ENCODE data around the gene ZNF212. TPM values are rescaled to one million over a fixed set of nuclear protein-coding genes. Genes with fewer than 3 reads are reported as not detected.

The ZNF212 gene
- total RNA-seq, 3 donors from 2014 or later (not counting 1 experiment from before 2014, with no cell fraction given), result 11.2 to 23.7 (median 17.0) TPM

DNA sequence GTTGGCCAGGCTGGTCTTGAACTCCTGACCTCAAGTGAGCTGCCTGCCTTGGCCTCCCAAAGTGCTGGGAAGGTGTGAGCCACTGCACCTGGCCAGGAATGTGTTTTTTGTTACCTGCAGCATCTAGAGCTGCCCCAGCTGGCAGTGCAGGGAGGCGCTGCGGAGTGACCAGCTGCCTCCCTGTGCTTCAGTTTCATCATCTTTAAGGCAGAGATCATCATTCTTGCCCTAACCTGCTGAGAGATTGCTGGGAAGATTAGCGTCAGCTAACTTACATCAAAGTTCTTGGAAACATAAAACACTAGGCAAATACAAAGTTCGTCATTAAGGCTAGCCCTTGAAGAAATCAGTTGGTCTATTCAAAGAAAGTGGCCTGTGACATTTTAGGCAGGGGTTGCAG, 41.8 kb upstream of the ZNF212 start:
- Mint-ChIP-seq H3K4me1 (peaks cover 8 to 51% of the 10 kb centered on the region in 2 donors), H3K27me3 (ENCODE audit: low read depth in 2 of 2) (no peaks in the 10 kb centered on the region), H3K4me3 (no peak overlapping the region), H3K27ac (peak overlapping the region; percentile 79 to 88), H3K36me3 (peaks cover 29% of the 10 kb centered on the region), H3K9me3 (no peaks in the 10 kb centered on the region)
- TF ChIP-seq, protein P1, sequence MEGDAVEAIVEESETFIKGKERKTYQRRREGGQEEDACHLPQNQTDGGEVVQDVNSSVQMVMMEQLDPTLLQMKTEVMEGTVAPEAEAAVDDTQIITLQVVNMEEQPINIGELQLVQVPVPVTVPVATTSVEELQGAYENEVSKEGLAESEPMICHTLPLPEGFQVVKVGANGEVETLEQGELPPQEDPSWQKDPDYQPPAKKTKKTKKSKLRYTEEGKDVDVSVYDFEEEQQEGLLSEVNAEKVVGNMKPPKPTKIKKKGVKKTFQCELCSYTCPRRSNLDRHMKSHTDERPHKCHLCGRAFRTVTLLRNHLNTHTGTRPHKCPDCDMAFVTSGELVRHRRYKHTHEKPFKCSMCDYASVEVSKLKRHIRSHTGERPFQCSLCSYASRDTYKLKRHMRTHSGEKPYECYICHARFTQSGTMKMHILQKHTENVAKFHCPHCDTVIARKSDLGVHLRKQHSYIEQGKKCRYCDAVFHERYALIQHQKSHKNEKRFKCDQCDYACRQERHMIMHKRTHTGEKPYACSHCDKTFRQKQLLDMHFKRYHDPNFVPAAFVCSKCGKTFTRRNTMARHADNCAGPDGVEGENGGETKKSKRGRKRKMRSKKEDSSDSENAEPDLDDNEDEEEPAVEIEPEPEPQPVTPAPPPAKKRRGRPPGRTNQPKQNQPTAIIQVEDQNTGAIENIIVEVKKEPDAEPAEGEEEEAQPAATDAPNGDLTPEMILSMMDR (IDR thresholded peaks at IDR 0.05), result no peak
- no peaks in the 10 kb centered on the region for H3K9me3 ChIP-seq (ENCODE audit: control insufficient read depth, insufficient read depth, low read length)
- peaks cover 20% of the 10 kb centered on the region for H3K4me1 ChIP-seq (ENCODE audit: control insufficient read depth, insufficient read depth, low read length)
- WGBS (ENCODE audit: insufficient coverage), result 88% methylated on average over 4 of the region's 4 CpGs
- peaks cover 20% of the 10 kb centered on the region for H3K36me3 ChIP-seq (ENCODE audit: control insufficient read depth, insufficient read depth, low read length)
- H3K27me3 ChIP-seq (ENCODE audit: control insufficient read depth, insufficient read depth, low read length), result no peaks in the 10 kb centered on the region
- DNase-seq (no peak), ATAC-seq (no peak)
- H3K27ac ChIP-seq (ENCODE audit: low read length), result no peak overlapping the region
- H3K4me3 ChIP-seq (ENCODE audit: low read length), result no peak overlapping the region
- intact Hi-C loops (cut with micrococcal nuclease), result no loop called here

DNA sequence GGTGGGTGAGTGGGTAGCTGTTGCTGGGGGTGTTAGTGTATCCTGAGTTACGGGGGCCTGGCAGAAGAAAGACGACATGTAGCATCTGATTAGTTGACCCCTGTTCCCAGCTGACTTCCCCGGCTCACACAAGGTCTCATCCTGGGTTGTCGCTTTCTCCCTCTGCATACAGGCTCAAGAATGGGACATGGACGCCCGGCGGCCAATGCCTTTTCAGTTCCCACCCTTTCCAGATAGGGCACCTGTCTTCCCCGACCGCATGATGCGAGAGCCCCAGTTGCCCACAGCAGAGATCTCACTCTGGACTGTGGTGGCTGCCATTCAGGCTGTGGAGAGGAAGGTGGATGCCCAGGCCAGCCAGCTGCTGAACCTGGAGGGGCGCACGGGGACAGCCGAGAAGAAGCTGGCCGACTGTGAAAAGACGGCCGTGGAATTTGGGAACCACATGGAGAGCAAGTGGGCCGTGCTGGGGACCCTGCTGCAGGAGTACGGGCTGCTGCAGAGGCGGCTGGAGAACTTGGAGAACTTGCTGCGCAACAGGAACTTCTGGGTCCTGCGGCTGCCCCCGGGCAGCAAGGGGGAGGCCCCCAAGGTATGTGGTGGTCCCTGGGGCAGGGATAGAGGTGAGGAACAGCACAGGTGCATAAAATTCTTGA, 41.2 kb upstream of the ZNF212 start:
- no peak overlapping the region for H3K4me3 Mint-ChIP-seq
- peaks cover 26% of the 10 kb centered on the region for H3K36me3 ChIP-seq (ENCODE audit: control insufficient read depth, insufficient read depth, low read length)

DNA sequence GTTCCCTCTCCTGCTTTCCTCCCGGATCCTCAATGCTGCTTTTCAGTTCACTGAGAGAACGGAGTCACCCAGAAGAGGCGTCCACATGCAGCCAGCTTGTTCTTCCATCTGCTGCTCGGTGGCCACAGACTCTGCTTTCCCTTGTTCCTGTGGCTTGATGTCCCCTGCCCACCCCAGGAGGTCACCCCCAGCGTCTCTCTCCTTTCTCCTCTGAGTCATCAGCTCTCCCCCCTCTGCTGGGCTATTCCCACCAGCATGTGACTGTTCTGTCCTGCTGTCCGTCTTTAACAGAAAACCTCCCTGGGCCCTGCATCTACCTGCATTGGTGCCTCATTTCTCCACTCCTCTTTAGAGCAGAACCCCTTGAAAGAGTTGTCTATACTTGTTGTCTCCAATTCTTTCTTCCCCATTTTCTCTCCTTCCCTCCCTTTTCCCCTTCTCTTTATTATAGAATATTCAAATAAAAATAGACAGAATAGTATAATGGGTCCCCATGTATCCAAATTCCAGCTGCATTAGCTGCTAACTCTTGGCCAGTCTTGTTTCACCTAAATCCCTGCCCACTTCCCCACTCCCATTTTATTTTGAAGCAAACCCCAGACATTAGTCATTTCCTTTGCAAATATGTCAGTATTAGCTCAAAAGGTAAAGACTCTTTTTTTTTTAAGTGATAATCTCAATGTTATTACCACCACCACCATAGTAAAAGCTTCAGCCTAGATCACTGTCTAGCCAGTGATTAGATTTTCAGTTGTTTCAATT, 40.0 kb upstream of the ZNF212 start:
- WGBS (ENCODE audit: insufficient coverage), result 92% methylated on average over 6 of the region's 6 CpGs
- ATAC-seq (no peak), DNase-seq (no peak)
- TF ChIP-seq, protein P1 (IDR thresholded peaks at IDR 0.05), result no peak
- intact Hi-C loops (cut with micrococcal nuclease), result no loop called here
- H3K9me3 Mint-ChIP-seq, result no peaks in the 10 kb centered on the region
- peak overlapping the region; percentile 29 to 46 for H3K27ac Mint-ChIP-seq
- H3K27me3 ChIP-seq (ENCODE audit: control insufficient read depth, insufficient read depth, low read length), result no peaks in the 10 kb centered on the region
- peaks cover 22 to 60% of the 10 kb centered on the region in 2 donors for H3K4me1 Mint-ChIP-seq
- peaks cover 29% of the 10 kb centered on the region for H3K36me3 Mint-ChIP-seq
- no peak overlapping the region for H3K27ac ChIP-seq (ENCODE audit: low read length)
- H3K4me3 Mint-ChIP-seq, result peak overlapping the region; percentile 21
- H3K36me3 ChIP-seq (ENCODE audit: control insufficient read depth, insufficient read depth, low read length), result peaks cover 32% of the 10 kb centered on the region
- H3K9me3 ChIP-seq (ENCODE audit: control insufficient read depth, insufficient read depth, low read length), result no peaks in the 10 kb centered on the region
- no peak overlapping the region for H3K4me3 ChIP-seq (ENCODE audit: low read length)
- H3K27me3 Mint-ChIP-seq (ENCODE audit: low read depth in 2 of 2), result no peaks in the 10 kb centered on the region
- H3K4me1 ChIP-seq (ENCODE audit: control insufficient read depth, insufficient read depth, low read length), result peaks cover 20% of the 10 kb centered on the region

More for the DNA sequence above, 41.2 kb upstream of the ZNF212 start:
- ATAC-seq (no peak), DNase-seq (no peak)
- no peak overlapping the region for H3K4me3 ChIP-seq (ENCODE audit: low read length)
- no peaks in the 10 kb centered on the region for H3K9me3 ChIP-seq (ENCODE audit: control insufficient read depth, insufficient read depth, low read length)
- H3K4me1 ChIP-seq (ENCODE audit: control insufficient read depth, insufficient read depth, low read length), result peaks cover 20% of the 10 kb centered on the region
- H3K36me3 Mint-ChIP-seq, result peaks cover 29% of the 10 kb centered on the region
- H3K27ac Mint-ChIP-seq, result peak overlapping the region in 1 of 2 donors; percentile 46
- H3K4me1 Mint-ChIP-seq, result peaks cover 14 to 51% of the 10 kb centered on the region in 2 donors
- H3K9me3 Mint-ChIP-seq, result no peaks in the 10 kb centered on the region
- intact Hi-C loops (cut with micrococcal nuclease), result no loop called here
- H3K27me3 Mint-ChIP-seq (ENCODE audit: low read depth in 2 of 2), result no peaks in the 10 kb centered on the region
- TF ChIP-seq, protein P1 (IDR thresholded peaks at IDR 0.05), result no peak
- 95% methylated on average over 22 of the region's 22 CpGs for WGBS (ENCODE audit: insufficient coverage)
- no peak overlapping the region for H3K27ac ChIP-seq (ENCODE audit: low read length)
- no peaks in the 10 kb centered on the region for H3K27me3 ChIP-seq (ENCODE audit: control insufficient read depth, insufficient read depth, low read length)

Data from natural killer cell (primary cell).